Measurements from ENCODE around the gene RASL10A.

The RASL10A gene

GRCh38 chr22:29302681-29303465, 12.6 kb downstream of the RASL10A start:
- no peak for DNase-seq (ENCODE audit: low spot score)

GRCh38 chr22:29302402-29302680, 13.2 kb downstream of the RASL10A start:
- no peak for DNase-seq (ENCODE audit: low spot score)

GRCh38 chr22:29301716-29302401, 13.6 kb downstream of the RASL10A start:
- DNase-seq (ENCODE audit: low spot score), result no peak

GRCh38 chr22:29300807-29301601, 14.5 kb downstream of the RASL10A start:
- DNase-seq (ENCODE audit: low spot score), result no peak

GRCh38 chr22:29300467-29300806, 15.1 kb downstream of the RASL10A start:
- no peak for DNase-seq (ENCODE audit: low spot score)

GRCh38 chr22:29299136-29299900, 16.2 kb downstream of the RASL10A start:
- no peak for DNase-seq (ENCODE audit: low spot score)

GRCh38 chr22:29298641-29299040, 16.9 kb downstream of the RASL10A start:
- DNase-seq (ENCODE audit: low spot score), result no peak

- DNase-seq (ENCODE audit: low spot score), result no peak
Observed at GRCh38 chr22:29292379-29292778, 23.1 kb downstream of the RASL10A start.

GRCh38 chr22:29291215-29291614, 24.3 kb downstream of the RASL10A start:
- DNase-seq (ENCODE audit: low spot score), result no peak

- DNase-seq (ENCODE audit: low spot score), result no peak
Observed at GRCh38 chr22:29290061-29290460, 25.4 kb downstream of the RASL10A start.

- DNase-seq (ENCODE audit: low spot score), result no peak
Observed at GRCh38 chr22:29288837-29289236, 26.7 kb downstream of the RASL10A start.

GRCh38 chr22:29284196-29284595, 31.3 kb downstream of the RASL10A start:
- no peak for DNase-seq (ENCODE audit: low spot score)

- DNase-seq (ENCODE audit: low spot score), result no peak
Observed at GRCh38 chr22:29277927-29278326, 37.6 kb downstream of the RASL10A start.

- DNase-seq (ENCODE audit: low spot score), result no peak
Observed at GRCh38 chr22:29275819-29276565, 39.5 kb downstream of the RASL10A start.

- no peak for DNase-seq (ENCODE audit: low spot score)
Observed at GRCh38 chr22:29275167-29275566, 40.3 kb downstream of the RASL10A start.

GRCh38 chr22:29272624-29273023, 42.9 kb downstream of the RASL10A start:
- DNase-seq (ENCODE audit: low spot score), result no peak

GRCh38 chr22:29270475-29271271, 44.8 kb downstream of the RASL10A start:
- DNase-seq (ENCODE audit: low spot score), result no peak

GRCh38 chr22:29269731-29270474, 45.6 kb downstream of the RASL10A start:
- DNase-seq (ENCODE audit: low spot score), result no peak

- DNase-seq (ENCODE audit: low spot score), result no peak
Observed at GRCh38 chr22:29269230-29269604, 46.3 kb downstream of the RASL10A start.
